Islet of Langerhans (tissue), 1 donor: ENCODE measurements around the gene TM4SF20.
"Not testable (repeated sequence)": the region's sequence is repeated elsewhere in the genome, so short reads cannot be mapped to it uniquely, and the experiment has no call there.

Source experiments
- FAIRE-seq: peaks from one replicate; lab custom pipeline; 2011; peaks lifted over from hg19 to GRCh38; lab: Jason Lieb, UNC

The TM4SF20 gene

GRCh38 chr2:227366769-227367426 is 12.2 kb downstream of the TM4SF20 start:
- no peak for FAIRE-seq

- FAIRE-seq, result no peak
Measured at GRCh38 chr2:227365833-227366232, 13.3 kb downstream of the TM4SF20 start.

GRCh38 chr2:227364585-227365263 is 14.4 kb downstream of the TM4SF20 start:
- not testable (repeated sequence) for FAIRE-seq

- no peak for FAIRE-seq
Measured at GRCh38 chr2:227363756-227364155, 15.3 kb downstream of the TM4SF20 start.

GRCh38 chr2:227360351-227360750 is 18.8 kb downstream of the TM4SF20 start:
- FAIRE-seq, result no peak

GRCh38 chr2:227351639-227352038 is 27.5 kb downstream of the TM4SF20 start:
- FAIRE-seq, result no peak

DNA sequence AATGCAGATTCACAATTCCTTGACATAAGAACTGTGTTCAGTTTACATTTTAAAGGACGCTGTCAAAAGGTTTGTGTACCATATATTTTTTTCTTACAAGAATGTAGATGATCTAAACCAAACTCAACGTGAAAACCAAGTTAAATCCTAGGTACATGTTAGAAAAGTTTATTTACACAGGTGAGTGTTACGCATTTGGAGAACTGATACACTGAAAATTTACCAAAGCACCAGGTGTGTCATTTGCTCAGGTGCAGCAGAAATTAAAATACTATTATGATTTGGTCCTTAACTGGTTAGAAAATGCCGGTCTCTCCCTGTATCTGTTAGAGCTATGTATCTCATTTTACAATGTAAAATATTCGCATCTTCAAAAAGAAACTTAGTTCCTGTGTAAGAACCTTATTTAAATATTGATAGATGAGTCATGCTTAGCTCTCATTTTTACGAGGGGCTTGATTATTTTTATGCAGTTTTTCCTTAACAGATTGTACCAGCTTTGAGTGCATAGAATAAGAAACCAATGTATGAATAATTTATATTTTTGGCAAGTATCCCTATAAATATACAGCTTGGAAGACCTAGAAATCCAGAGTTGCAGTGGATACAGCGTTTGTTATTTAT is 29.0 kb downstream of the TM4SF20 start:
- no peak for FAIRE-seq

DNA sequence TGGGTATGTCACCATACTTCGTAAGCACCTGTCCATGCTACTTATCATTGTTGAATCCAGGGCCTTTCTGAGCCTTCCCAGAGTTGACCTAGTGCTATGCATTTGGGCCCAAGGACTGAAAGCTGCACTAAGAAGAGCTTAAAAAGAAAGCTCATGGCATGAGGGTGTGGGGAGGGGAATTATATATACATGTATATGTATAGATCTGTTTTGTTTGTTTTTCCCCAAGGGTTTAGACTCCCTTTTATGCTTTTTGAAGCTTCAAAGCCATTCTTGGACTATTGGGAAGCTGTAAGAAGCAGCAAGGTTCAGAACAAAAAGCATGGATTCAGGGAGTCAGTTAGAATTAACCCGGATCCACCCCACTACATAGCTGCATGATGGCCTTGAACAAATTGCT is 30.8 kb downstream of the TM4SF20 start:
- FAIRE-seq, result no peak

DNA sequence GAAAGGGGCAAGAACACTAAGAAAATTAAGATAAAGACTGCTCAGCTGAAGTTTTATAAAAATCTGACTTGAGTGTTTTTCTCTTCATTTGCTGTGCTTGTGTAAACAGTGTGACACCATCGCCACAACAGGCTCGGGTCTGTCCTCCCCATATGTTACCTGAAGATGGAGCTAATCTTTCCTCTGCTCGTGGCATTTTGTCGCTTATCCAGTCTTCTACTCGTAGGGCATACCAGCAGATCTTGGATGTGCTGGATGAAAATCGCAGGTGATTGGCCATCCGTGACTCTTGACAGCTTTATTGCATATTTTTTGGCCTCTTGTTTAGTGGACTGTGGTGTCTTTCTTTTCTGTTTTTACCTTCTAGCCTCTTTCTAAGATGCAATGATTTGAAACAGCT is 32.0 kb downstream of the TM4SF20 start:
- peak; percentile 9 for FAIRE-seq

DNA sequence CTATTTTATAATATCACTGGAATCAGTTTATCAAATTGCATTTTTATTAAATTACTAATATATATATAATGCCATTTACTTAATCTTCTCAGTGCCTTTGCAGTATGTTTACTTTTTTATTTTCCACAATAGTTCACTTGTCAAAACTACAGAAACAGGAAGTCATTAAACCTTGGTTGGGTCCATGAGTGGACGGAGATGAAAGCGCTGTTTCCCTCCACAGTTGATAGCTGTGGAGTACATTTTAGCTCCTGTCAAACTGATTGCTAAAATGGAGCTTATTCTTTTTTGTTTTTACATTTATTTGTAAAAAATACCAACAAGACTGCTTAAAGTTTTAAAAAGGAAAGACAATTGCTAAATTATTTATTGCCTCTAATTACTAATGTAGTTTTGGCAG is 34.9 kb downstream of the TM4SF20 start:
- FAIRE-seq, result peak; percentile 24

DNA sequence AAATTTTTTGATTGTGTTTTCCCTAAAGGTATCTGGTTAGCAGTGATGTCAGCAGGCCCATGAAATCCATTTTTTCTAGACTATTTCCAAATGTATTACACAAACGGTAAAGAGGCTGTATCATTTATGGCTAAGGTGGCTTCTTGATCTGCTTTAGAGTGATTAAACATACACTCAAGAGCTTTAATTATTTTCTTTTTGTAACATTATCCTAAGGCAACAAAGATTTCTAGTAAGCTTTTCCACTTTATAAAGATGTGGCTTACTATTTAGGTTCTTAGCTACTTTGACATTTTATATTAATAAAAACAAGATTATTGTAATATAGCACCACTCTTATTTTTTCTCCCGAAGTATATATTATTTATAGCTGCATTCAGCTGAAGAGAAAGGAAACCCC is 37.6 kb downstream of the TM4SF20 start:
- no peak for FAIRE-seq

- FAIRE-seq, result no peak
Measured at GRCh38 chr2:227340106-227340505, 39.0 kb downstream of the TM4SF20 start.

GRCh38 chr2:227339098-227339599 is 40.0 kb downstream of the TM4SF20 start:
- FAIRE-seq, result peak; percentile 78

GRCh38 chr2:227337442-227337841 is 41.7 kb downstream of the TM4SF20 start:
- no peak for FAIRE-seq

DNA sequence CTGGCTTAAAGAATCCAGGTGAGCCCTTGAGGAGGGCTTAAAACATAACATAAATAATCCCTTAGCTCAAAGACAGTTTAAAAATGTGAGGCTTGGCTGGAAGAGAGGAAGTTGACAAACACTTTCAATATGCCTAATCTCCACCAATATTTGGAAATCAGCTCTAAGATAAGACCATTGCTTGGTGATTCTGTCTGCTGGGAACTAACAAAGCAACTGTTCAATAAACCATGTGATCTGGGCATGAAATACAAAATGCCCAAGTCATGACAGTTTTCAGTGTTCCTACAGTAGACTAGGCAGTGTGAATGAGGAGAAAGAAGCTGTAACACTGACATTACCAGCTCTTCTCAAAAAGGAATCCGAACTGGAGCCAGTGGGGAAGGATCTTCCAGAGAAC is 43.4 kb downstream of the TM4SF20 start:
- no peak for FAIRE-seq

GRCh38 chr2:227326783-227327182 is 52.3 kb downstream of the TM4SF20 start:
- no peak for FAIRE-seq

- no peak for FAIRE-seq
Measured at GRCh38 chr2:227325839-227326195, 53.3 kb downstream of the TM4SF20 start.

GRCh38 chr2:227324995-227325838 is 53.9 kb downstream of the TM4SF20 start, which contains the start of gene MFF:
Gene MFF, plus strand, starts transcription at chr2:227325251. Its CDS starts 5,415 bp downstream, at chr2:227330666.
- peak; percentile 17 for FAIRE-seq

- FAIRE-seq, result no peak
Measured at GRCh38 chr2:227324642-227324994, 54.5 kb downstream of the TM4SF20 start.

GRCh38 chr2:227323818-227324217 is 55.3 kb downstream of the TM4SF20 start:
- no peak for FAIRE-seq

DNA sequence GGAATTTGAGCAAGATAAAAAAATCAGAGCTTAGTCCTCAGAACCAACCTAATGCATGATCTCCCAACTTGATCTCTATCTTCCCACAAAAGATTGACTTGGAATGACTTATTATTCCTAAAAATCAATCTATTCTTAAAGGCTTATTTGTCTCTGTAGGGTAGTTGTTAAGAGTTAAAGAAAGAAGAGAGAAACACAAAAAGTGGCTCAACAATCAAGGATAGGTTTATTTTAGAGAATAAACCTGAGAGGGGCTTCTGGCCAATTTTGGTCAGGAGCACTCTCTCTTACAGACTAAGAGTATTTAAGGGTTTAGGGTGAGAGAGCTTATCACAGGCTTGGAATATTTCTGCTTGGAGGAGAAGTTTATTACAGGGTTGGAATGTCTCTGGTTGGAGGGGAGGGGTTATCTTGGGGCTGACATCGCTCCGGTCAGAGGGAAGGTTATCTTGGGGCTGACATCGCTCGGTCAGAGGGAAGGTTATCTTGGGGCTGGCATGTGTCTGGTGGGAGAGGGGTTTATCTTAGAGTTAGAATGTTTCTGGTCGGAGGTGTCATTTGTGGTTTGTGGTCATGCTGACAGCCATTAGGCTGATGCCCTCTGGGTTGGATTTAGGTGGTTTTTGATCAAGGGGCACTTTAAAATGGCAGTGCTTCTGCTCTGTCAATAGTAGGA is 56.4 kb downstream of the TM4SF20 start:
- no peak for FAIRE-seq
